WI38 (cell line): ENCODE measurements around the gene SETD2.
"Not testable (repeated sequence)": the region's sequence is repeated elsewhere in the genome, so short reads cannot be mapped to it uniquely, and the experiment has no call there.

ENCODE experiments used
- H3K4me3 ChIP-seq: 2 replicates; pipeline ENCODE4 v1.5.1; 2011; ENCODE audit warnings: low read depth, mild to moderate bottlenecking, control low read depth, low read length
- TF ChIP-seq, protein P1 (sequence below): IDR thresholded peaks from 2 replicates; pipeline ENCODE4 v1.5.1; 2012; ENCODE audit warnings: low read depth, mild to moderate bottlenecking, control low read depth, low read length

SETD2 gene

DNA sequence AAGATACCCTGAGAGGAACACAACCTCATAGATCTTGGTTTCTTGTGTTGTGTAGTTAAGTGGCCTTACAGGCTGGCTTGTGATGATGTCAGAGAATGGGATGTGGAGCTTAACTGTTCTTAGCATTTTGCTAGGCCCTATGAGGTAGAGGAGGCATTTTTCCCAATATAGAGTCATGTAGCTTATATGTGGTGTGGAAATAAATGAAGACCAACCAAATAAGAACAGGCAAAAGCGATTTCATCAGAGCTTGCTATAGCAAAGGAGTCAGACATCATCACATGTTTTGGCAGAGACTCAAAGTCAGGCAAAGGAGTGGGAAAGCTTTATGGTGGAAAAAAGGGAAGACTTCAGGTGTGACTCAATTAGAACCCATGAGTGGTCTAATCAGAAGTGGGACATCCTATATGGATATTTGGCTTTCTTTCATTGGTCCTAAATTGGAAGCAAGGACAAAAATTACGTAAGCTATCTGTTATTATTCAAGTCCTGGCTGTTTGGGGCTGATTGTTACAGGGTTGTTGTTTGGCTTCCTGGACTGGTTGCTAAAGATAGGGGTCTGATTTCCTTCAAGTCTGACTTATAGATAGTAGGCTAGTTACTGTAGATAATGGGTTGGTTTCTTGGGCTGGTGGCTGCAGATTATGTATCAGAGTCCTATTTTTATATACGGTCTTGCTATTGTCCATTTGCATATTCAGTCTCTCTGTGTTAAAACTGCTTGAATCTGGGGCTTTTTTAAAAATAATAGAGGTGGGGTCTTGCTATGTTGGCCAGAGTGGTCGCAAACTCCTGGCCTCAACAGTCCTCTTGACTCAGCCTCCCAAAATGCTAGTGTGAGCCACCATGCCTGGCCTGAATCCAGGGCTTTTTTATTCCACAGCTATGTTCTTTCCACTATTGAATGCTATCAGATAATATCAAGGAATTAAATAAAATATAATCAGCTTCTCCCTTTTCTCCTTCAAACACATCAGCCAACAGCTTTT lies 30.3 kb upstream of the SETD2 start:
- H3K4me3 ChIP-seq: no peak overlapping the region
- TF ChIP-seq, protein P1, sequence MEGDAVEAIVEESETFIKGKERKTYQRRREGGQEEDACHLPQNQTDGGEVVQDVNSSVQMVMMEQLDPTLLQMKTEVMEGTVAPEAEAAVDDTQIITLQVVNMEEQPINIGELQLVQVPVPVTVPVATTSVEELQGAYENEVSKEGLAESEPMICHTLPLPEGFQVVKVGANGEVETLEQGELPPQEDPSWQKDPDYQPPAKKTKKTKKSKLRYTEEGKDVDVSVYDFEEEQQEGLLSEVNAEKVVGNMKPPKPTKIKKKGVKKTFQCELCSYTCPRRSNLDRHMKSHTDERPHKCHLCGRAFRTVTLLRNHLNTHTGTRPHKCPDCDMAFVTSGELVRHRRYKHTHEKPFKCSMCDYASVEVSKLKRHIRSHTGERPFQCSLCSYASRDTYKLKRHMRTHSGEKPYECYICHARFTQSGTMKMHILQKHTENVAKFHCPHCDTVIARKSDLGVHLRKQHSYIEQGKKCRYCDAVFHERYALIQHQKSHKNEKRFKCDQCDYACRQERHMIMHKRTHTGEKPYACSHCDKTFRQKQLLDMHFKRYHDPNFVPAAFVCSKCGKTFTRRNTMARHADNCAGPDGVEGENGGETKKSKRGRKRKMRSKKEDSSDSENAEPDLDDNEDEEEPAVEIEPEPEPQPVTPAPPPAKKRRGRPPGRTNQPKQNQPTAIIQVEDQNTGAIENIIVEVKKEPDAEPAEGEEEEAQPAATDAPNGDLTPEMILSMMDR: no peak

DNA sequence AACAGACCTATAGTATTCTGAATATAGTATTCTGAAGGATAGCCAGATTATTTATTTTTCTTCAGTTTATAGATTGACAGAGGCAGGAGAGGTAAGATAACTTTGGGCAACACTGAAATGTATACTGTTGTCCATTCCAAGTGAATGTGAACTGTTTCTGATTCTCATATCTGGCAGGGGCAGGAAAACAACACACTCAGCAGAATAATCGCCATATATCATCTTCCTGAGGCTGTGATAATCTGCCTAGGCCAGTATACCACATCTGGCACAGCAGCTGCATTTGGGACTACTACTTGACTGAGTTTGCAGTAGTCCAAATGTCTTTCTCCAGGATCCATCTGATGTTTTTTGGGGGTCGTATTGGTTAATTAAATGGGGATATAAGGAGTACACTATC lies 22.4 kb upstream of the SETD2 start:
- TF ChIP-seq, protein P1: no peak
- H3K4me3 ChIP-seq: no peak overlapping the region

DNA sequence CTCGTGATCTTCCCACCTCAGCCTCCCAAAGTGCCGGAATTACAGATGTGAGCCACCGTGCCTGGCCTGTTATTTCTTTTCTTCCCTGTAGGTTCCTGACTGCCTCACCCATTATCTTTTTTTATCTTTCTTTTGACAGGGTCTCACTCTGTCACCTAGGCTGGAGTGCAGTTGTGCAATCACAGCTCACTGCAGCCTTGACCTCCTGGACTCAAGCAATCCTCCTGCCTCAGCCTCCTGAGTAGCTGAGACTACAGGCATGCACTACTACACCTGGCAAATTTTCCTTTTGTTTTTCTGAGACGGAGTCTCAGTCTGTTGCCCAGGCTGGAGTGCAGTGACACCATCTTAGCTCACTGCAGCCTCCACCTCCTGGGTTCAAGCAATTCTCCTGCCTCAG lies 17.8 kb upstream of the SETD2 start:
- H3K4me3 ChIP-seq: not testable (repeated sequence)

DNA sequence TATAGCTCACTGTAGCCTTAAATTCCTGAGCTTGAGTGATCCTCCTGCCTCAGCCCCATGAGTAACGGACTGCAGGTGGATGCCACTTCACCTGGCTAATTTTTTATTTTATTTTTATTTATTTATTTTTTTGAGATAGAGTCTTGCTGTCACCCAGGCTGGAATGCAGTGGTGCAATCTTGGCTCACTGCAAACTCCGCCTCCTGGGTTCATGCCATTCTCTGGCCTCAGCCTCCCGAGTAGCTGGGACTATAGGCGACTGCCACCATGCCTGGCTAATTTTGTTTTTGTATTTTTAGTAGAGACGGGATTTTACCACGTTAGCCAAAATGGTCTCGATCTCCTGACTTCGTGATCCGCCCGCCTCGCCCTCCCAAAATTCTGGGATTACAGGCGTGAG lies 16.1 kb upstream of the SETD2 start:
- not testable (repeated sequence) for H3K4me3 ChIP-seq

DNA sequence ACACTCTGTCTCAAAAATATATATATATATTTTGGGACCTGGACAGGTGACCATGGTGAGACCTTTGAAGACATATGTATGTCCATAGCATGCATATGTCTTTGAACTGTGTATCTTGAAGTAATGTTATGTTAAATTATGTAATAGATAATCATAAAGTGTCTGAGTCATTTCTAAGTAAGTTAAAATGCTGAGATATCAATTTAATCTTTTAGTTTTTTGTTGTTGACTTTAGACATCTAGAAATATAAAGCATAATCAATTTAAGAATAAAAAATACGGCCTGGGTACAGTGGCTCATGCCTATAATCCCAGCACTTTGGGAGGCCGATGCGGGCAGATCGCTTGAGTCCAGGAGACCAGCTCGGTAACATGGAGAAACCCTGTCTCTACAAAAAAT lies 12.7 kb upstream of the SETD2 start:
- no peak overlapping the region for H3K4me3 ChIP-seq
- TF ChIP-seq, protein P1: no peak

DNA sequence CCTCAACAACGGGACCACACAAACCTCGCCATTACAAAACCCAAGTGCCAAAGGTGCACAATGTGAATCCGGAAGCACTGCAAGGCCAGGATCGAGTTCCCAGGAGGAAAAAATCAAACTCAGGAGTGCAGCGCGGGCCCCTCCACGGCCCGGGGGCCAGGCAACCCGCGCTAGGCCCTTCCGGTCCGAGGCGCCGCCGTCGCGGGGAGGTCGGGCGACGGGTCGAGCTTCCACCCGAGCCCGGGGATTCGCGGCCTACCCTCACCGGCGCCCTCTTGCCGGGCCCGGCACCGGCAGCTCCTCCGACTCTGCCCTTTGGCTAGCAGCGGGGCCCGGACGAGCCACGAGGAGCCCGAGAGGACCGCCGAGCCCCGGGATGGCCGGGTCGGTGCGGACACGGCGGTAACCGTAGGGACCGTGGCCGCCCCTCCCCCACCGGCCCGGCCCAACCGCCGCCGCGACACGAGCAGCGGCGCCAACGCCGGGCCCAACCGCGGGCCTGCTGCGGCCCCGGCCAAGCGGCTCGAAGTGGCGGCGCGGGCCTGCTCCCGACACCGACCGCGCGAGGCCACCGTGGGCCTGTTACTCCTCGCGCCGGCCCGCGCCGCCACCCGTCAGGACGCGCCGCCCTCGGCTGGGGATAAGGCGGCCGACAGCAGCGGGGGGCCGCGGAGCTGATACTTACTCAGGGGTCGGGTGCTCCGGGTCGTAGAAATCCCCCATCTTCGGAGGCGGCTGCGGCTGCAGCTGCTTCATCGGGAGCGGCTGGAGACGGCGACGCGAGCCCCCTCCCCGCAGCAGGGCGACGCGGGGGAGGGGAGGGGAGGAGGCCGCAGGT lies 525 bp downstream of the SETD2 start:
- TF ChIP-seq, protein P1: no peak
- peak overlapping the region; percentile 73 for H3K4me3 ChIP-seq

DNA sequence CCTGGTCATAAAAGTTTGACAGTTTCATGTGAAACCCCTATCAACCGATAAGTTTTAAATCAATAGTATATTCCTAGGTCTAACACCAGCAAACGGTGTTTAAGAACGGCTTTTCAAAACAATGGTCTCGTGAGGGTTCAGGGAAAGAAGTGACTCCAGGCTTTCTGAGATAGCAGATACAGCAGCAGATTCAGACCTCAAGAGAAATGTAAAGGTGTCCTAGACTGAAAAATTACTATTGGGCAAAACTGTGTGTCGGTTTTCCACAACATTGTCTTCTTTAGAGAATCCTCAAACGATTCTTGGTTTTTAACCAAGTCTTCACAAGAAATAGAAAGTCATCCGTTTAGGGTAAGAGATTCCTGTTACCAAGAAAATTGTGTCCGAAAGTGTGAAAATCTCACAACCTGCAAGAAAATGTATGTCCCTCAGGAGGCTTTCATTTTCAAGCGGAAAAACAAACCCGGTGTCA lies 1.2 kb downstream of the SETD2 start:
- H3K4me3 ChIP-seq: peak overlapping the region; percentile 73
- TF ChIP-seq, protein P1: no peak
